ENCODE measurements around the gene DCUN1D1. TPM values are rescaled to one million over a fixed set of nuclear protein-coding genes. Genes with fewer than 3 reads are reported as not detected.

DCUN1D1 gene
- total and polyA plus RNA-seq, 2 experiments from 2014 or later = 29.5 to 53.5 TPM

DNA sequence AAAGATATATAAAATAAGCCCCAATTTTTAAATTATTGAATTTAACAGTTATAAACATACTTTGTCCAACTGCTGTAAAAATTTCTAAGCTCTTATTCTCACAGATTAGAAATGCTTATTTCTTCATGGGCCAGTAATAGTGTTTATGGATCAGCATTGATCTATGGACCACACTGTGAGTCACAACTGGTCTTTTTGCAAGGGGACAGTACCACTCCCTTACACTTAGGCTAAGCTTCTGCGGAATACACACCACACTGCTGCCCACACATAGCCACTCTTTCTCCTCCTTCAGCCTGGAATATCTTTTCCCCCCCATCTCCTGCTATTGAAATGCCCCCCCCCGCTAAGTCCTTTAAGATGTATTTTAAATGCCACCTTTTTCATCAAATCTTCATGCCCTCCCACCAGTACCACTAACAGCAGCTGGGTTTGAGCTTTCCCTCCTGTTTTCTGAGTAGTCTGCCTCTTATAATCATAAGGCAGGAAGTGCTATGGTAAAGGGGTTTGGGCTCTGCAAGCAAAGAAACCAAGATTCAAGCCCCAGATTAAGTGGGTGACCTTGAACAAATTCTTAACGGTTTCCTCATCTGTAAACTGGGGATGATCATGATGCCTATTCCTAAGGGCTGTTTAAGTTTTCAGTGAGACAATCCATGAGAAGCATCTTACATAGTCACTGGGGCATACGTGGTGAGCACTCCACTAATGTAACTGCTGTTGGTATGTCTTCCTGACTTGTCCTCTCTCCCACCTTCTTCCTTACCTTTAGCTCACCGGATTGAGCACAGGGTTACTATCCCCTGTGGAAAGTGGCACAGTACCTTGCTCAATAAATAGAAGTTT, 69.2 kb downstream of the DCUN1D1 start (continued):
- TF ChIP-seq, protein P1, sequence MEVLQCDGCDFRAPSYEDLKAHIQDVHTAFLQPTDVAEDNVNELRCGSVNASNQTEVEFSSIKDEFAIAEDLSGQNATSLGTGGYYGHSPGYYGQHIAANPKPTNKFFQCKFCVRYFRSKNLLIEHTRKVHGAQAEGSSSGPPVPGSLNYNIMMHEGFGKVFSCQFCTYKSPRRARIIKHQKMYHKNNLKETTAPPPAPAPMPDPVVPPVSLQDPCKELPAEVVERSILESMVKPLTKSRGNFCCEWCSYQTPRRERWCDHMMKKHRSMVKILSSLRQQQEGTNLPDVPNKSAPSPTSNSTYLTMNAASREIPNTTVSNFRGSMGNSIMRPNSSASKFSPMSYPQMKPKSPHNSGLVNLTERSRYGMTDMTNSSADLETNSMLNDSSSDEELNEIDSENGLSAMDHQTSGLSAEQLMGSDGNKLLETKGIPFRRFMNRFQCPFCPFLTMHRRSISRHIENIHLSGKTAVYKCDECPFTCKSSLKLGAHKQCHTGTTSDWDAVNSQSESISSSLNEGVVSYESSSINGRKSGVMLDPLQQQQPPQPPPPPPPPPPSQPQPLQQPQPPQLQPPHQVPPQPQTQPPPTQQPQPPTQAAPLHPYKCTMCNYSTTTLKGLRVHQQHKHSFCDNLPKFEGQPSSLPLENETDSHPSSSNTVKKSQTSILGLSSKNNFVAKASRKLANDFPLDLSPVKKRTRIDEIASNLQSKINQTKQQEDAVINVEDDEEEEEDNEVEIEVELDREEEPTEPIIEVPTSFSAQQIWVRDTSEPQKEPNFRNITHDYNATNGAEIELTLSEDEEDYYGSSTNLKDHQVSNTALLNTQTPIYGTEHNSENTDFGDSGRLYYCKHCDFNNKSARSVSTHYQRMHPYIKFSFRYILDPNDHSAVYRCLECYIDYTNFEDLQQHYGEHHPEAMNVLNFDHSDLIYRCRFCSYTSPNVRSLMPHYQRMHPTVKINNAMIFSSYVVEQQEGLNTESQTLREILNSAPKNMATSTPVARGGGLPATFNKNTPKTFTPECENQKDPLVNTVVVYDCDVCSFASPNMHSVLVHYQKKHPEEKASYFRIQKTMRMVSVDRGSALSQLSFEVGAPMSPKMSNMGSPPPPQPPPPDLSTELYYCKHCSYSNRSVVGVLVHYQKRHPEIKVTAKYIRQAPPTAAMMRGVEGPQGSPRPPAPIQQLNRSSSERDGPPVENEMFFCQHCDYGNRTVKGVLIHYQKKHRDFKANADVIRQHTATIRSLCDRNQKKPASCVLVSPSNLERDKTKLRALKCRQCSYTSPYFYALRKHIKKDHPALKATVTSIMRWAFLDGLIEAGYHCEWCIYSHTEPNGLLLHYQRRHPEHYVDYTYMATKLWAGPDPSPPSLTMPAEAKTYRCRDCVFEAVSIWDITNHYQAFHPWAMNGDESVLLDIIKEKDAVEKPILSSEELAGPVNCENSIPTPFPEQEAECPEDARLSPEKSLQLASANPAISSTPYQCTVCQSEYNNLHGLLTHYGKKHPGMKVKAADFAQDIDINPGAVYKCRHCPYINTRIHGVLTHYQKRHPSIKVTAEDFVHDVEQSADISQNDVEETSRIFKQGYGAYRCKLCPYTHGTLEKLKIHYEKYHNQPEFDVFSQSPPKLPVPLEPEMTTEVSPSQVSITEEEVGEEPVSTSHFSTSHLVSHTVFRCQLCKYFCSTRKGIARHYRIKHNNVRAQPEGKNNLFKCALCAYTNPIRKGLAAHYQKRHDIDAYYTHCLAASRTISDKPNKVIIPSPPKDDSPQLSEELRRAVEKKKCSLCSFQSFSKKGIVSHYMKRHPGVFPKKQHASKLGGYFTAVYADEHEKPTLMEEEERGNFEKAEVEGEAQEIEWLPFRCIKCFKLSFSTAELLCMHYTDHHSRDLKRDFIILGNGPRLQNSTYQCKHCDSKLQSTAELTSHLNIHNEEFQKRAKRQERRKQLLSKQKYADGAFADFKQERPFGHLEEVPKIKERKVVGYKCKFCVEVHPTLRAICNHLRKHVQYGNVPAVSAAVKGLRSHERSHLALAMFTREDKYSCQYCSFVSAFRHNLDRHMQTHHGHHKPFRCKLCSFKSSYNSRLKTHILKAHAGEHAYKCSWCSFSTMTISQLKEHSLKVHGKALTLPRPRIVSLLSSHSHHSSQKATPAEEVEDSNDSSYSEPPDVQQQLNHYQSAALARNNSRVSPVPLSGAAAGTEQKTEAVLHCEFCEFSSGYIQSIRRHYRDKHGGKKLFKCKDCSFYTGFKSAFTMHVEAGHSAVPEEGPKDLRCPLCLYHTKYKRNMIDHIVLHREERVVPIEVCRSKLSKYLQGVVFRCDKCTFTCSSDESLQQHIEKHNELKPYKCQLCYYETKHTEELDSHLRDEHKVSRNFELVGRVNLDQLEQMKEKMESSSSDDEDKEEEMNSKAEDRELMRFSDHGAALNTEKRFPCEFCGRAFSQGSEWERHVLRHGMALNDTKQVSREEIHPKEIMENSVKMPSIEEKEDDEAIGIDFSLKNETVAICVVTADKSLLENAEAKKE (CRISPR knock-in tag; IDR thresholded peaks at IDR 0.05) = no peak
- TF ChIP-seq CREB1 (CRISPR knock-in tag; IDR thresholded peaks at IDR 0.05; ENCODE audit: low read depth) (no peak), POLR2AphosphoS5 (IDR thresholded peaks at IDR 0.05; ENCODE audit: low read depth) (no peak)
- TF ChIP-seq, protein P2, sequence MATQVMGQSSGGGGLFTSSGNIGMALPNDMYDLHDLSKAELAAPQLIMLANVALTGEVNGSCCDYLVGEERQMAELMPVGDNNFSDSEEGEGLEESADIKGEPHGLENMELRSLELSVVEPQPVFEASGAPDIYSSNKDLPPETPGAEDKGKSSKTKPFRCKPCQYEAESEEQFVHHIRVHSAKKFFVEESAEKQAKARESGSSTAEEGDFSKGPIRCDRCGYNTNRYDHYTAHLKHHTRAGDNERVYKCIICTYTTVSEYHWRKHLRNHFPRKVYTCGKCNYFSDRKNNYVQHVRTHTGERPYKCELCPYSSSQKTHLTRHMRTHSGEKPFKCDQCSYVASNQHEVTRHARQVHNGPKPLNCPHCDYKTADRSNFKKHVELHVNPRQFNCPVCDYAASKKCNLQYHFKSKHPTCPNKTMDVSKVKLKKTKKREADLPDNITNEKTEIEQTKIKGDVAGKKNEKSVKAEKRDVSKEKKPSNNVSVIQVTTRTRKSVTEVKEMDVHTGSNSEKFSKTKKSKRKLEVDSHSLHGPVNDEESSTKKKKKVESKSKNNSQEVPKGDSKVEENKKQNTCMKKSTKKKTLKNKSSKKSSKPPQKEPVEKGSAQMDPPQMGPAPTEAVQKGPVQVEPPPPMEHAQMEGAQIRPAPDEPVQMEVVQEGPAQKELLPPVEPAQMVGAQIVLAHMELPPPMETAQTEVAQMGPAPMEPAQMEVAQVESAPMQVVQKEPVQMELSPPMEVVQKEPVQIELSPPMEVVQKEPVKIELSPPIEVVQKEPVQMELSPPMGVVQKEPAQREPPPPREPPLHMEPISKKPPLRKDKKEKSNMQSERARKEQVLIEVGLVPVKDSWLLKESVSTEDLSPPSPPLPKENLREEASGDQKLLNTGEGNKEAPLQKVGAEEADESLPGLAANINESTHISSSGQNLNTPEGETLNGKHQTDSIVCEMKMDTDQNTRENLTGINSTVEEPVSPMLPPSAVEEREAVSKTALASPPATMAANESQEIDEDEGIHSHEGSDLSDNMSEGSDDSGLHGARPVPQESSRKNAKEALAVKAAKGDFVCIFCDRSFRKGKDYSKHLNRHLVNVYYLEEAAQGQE (IDR thresholded peaks at IDR 0.05; ENCODE audit: unreplicated experiment) = no peak
